ENCODE results near the gene RTEL1.
"Not testable (repeated sequence)": the region's sequence is repeated elsewhere in the genome, so short reads cannot be mapped to it uniquely, and the experiment has no call there.

RTEL1 gene

GRCh38 chr20:63627129-63627750, 30.9 kb upstream of the RTEL1 start:
- DNase-seq (ENCODE audit: low spot score) = peak; percentile 99

- DNase-seq (ENCODE audit: low spot score) = no peak
Measured at GRCh38 chr20:63627751-63628245, 30.3 kb upstream of the RTEL1 start.

- DNase-seq (ENCODE audit: low spot score) = peak; percentile 94
Measured at GRCh38 chr20:63628246-63628975, 29.7 kb upstream of the RTEL1 start.

- DNase-seq (ENCODE audit: low spot score) = not testable (repeated sequence)
Measured at GRCh38 chr20:63630956-63631355, 27.2 kb upstream of the RTEL1 start.

GRCh38 chr20:63631426-63631825, 26.7 kb upstream of the RTEL1 start:
- DNase-seq (ENCODE audit: low spot score) = not testable (repeated sequence)

GRCh38 chr20:63633732-63634131, 24.4 kb upstream of the RTEL1 start:
- DNase-seq (ENCODE audit: low spot score) = no peak

GRCh38 chr20:63635431-63636141, 22.5 kb upstream of the RTEL1 start:
- no peak for DNase-seq (ENCODE audit: low spot score)

- no peak for DNase-seq (ENCODE audit: low spot score)
Measured at GRCh38 chr20:63636752-63637628, 21.1 kb upstream of the RTEL1 start.

GRCh38 chr20:63639093-63639975, 18.8 kb upstream of the RTEL1 start:
- DNase-seq (ENCODE audit: low spot score) = no peak

GRCh38 chr20:63640086-63640485, 18.0 kb upstream of the RTEL1 start:
- DNase-seq (ENCODE audit: low spot score) = no peak

- DNase-seq (ENCODE audit: low spot score) = not testable (repeated sequence)
Measured at GRCh38 chr20:63640686-63641085, 17.4 kb upstream of the RTEL1 start.

- DNase-seq (ENCODE audit: low spot score) = peak; percentile 60
Measured at GRCh38 chr20:63641146-63641791, 16.8 kb upstream of the RTEL1 start.

GRCh38 chr20:63641792-63642523, 16.2 kb upstream of the RTEL1 start:
- peak; percentile 92 for DNase-seq (ENCODE audit: low spot score)

- DNase-seq (ENCODE audit: low spot score) = no peak
Measured at GRCh38 chr20:63642527-63643247, 15.4 kb upstream of the RTEL1 start.

GRCh38 chr20:63643499-63643898, 14.6 kb upstream of the RTEL1 start:
- DNase-seq (ENCODE audit: low spot score) = no peak

GRCh38 chr20:63643946-63644345, 14.2 kb upstream of the RTEL1 start:
- no peak for DNase-seq (ENCODE audit: low spot score)

GRCh38 chr20:63645218-63645617, 12.9 kb upstream of the RTEL1 start:
- no peak for DNase-seq (ENCODE audit: low spot score)

GRCh38 chr20:63648190-63648589, 9.9 kb upstream of the RTEL1 start:
- DNase-seq (ENCODE audit: low spot score) = no peak
